A673 (cell line): ENCODE data around the gene EPB41L4B. TPM values are rescaled to one million over a fixed set of nuclear protein-coding genes. Genes with fewer than 3 reads are reported as not detected.

Experiments
- BruUV-seq: library from RNA; stranded (reverse); fragments of 400-500 nt; replicated peaks from 2 replicates; lab custom pipeline; 2021; lab: Mats Ljungman, UMichigan
- CTCF ChIA-PET: fragments of 300-600 bp; sonication (Branson Sonifier 250); formaldehyde crosslinking; loops from one replicate; lab custom pipeline; 2022; ENCODE audit warnings: antibody characterized with exemption; lab: Charles Lee
- POLR2A ChIA-PET: fragments of 300-600 bp; sonication (Branson Sonifier 250); formaldehyde crosslinking; loops from one replicate; lab custom pipeline; 2022; ENCODE audit warnings: antibody characterized with exemption; ENCODE audit not compliant: low non-redundant PET; lab: Charles Lee
- DNase-seq: peaks from one replicate; pipeline ENCODE4 v3.0.0-alpha.2; 2015; ENCODE audit warnings: low spot score
- H3K27ac ChIP-seq: fragments of 200-600 bp; sonication (generic); 2 replicates; pipeline ENCODE4 v1.5.1; 2016; ENCODE audit warnings: mixed run types, low read depth, mild to moderate bottlenecking, mixed read lengths, antibody characterized with exemption, low read length; ENCODE audit not compliant: poor library complexity, severe bottlenecking
- H3K27me3 ChIP-seq: fragments of 200-600 bp; sonication (generic); replicated peaks from 2 replicates; pipeline ENCODE4 v1.6.1; 2017; ENCODE audit warnings: mixed run types, low read depth, mild to moderate bottlenecking, mixed read lengths, antibody characterized with exemption, low read length; ENCODE audit not compliant: insufficient read depth, poor library complexity
- H3K36me3 ChIP-seq: fragments of 200-600 bp; sonication (generic); 2 replicates; pipeline ENCODE4 v1.6.1; 2016; ENCODE audit warnings: mixed run types, mild to moderate bottlenecking, mixed read lengths, antibody characterized with exemption, low read length; ENCODE audit not compliant: insufficient read depth, poor library complexity, severe bottlenecking
- H3K4me1 ChIP-seq: fragments of 200-600 bp; sonication (generic); 2 replicates; pipeline ENCODE4 v1.6.1; 2017; ENCODE audit warnings: mixed run types, mild to moderate bottlenecking, mixed read lengths, antibody characterized with exemption, low read length; ENCODE audit not compliant: insufficient read depth, poor library complexity, severe bottlenecking
- H3K4me3 ChIP-seq: fragments of 200-600 bp; sonication (generic); 2 replicates; pipeline ENCODE4 v1.5.1; 2016; ENCODE audit warnings: low read depth, mixed run types, mild to moderate bottlenecking, mixed read lengths, low read length; ENCODE audit not compliant: poor library complexity, severe bottlenecking
- H3K9me3 ChIP-seq: fragments of 200-600 bp; sonication (generic); 2 replicates; pipeline ENCODE4 v1.6.1; 2016; ENCODE audit warnings: mixed run types, low read depth, mild to moderate bottlenecking, mixed read lengths, antibody characterized with exemption, low read length; ENCODE audit not compliant: poor library complexity, severe bottlenecking
- CTCF ChIP-seq: fragments of 300-800, 200-600 bp; sonication (generic); conservative IDR thresholded peaks from 2 replicates; pipeline ENCODE4 v1.5.1; 2017; ENCODE audit warnings: low read depth, mild to moderate bottlenecking, antibody characterized with exemption, low read length, moderate library complexity, mixed read lengths
- EZH2 ChIP-seq: fragments of 200-600 bp; sonication (generic); IDR thresholded peaks from 2 replicates; pipeline ENCODE4 v1.6.1; 2017; ENCODE audit warnings: borderline replicate concordance, low read depth, mild to moderate bottlenecking, mixed read lengths, antibody characterized with exemption, low read length; ENCODE audit not compliant: poor library complexity, severe bottlenecking
- intact Hi-C: fragments of 100-400 bp; cut with micrococcal nuclease; formaldehyde crosslinking; loops from one replicate; pipeline ENCODE4 v1.10.0; 2022; ENCODE audit not compliant: unreplicated experiment
- total RNA-seq: library from RNA; stranded (reverse); gene quantifications from 2 replicates; pipeline ENCODE4 v1.2.3, GENCODE V29; 2021

The EPB41L4B gene
- total RNA-seq, 1 experiment from 2014 or later, result not detected

DNA sequence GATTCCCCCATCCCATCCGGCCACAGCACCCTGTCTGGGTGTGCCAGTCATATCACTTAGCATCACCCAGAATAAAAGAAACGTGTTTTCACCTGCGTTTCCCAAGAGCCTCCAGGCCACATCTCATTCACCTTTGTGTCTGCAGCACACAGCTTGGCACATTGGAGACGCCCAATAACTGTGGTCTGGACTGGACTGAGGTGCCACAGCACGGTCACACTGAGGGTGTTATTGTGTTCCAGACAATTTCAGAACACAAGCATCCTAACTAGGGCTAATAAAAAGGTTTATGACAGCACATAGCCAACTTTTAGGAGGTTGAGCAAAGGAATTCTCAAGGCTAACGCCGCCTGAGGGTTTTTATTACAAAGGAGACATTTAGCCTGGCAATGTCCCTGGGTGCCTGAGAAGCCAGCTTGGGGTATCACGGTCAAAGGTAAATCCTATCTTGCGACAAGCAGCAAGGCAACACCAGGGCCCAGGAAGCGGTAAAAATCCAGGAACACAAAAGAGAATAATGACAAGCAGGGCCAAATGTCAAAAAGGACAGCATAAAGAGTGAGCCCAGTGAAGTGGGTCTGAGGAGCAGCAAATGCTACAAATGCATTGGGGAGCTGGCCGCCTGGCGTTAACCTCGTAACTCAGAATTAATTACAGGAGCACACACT lies 3.4 kb downstream of the EPB41L4B start:
- Histone ChIP-seq H3K9me3 (no peaks in the 10 kb centered on the region), H3K36me3 (no peaks in the 10 kb centered on the region), H3K27ac (no peak overlapping the region), H3K4me1 (no peaks in the 10 kb centered on the region), H3K27me3 (peaks cover 76% of the 10 kb centered on the region), H3K4me3 (no peak overlapping the region)
- BruUV-seq, result no TSS peak
- no peak for DNase-seq
- no peak for TF ChIP-seq EZH2
- ChIA-PET POLR2A (no interaction called here), CTCF (no interaction called here)
- intact Hi-C loops, result no loop called here

GRCh38 chr9:109316207-109316640 lies 4.6 kb downstream of the EPB41L4B start:
- no peak overlapping the region for H3K4me3 ChIP-seq
- H3K36me3 ChIP-seq, result no peaks in the 10 kb centered on the region
- H3K4me1 ChIP-seq, result no peaks in the 10 kb centered on the region
- no peaks in the 10 kb centered on the region for H3K9me3 ChIP-seq
- no peak for TF ChIP-seq CTCF
- TF ChIP-seq EZH2, result no peak
- DNase-seq, result peak; percentile 23
- ChIA-PET POLR2A (no interaction called here), CTCF (no interaction called here)
- BruUV-seq, result no TSS peak
- no peak overlapping the region for H3K27ac ChIP-seq
- intact Hi-C loops, result no loop called here
- H3K27me3 ChIP-seq, result peaks cover 71% of the 10 kb centered on the region

DNA sequence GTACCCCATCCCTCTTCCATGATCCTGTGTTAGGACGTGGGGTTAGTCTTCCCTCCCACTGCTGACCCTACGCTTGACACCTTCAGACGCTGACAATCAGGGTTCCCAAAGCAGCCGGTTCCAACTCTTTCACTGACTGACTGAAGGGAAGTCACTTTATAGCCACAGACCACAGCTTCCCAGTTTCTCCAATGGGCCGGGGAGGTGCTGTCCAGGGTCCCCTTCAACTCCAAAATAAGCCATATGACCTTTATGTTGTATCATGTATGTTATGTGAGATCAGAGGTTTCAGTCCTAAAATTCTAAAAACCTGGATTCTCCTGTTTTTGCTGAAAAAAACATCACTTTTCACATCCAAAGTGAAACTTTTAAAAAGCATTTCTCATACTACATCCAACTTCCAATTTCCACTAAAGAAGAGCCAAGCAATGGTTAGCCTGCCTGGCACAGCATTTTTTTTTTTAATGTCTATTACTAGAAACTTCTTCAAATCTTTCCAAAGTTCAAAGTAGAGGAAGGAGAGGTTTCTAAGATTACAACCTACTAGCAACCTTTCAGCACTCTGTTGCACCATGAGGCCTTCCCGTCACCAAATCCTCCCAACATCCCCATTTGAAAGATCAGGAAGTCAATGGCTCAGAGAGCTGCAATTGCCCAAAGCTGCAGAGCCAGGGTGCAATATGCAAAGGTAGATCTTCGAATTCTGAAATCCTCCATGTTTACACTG lies 5.2 kb downstream of the EPB41L4B start:
- intact Hi-C loops, result no loop called here
- H3K27ac ChIP-seq, result no peak overlapping the region
- peaks cover 75% of the 10 kb centered on the region for H3K27me3 ChIP-seq
- H3K4me1 ChIP-seq, result no peaks in the 10 kb centered on the region
- no peak for DNase-seq
- ChIA-PET POLR2A (no interaction called here), CTCF (no interaction called here)
- no peak for TF ChIP-seq CTCF
- TF ChIP-seq EZH2, result no peak
- H3K4me3 ChIP-seq, result no peak overlapping the region
- no peaks in the 10 kb centered on the region for H3K36me3 ChIP-seq
- no peaks in the 10 kb centered on the region for H3K9me3 ChIP-seq
- no TSS peak for BruUV-seq
